Left renal pelvis (tissue), 4 donors: ENCODE measurements around the gene PARP11. TPM values are rescaled to one million over a fixed set of nuclear protein-coding genes. Genes with fewer than 3 reads are reported as not detected.

Experiments
- DNase-seq, 4 donors: peaks; one replicate each; pipeline ENCODE4 v3.0.0-alpha.2; 2013; ENCODE audit warnings: low read depth in 4 of 4, low spot score in 3 of 4
- polyA plus RNA-seq, 4 donors: library from polyadenylated mRNA; unstranded; fragments of 120-200 nt; gene quantifications; one replicate each; pipeline ENCODE4 v1.2.1, GENCODE V29; 2013; ENCODE audit not compliant: insufficient read length in 4 of 4

Gene PARP11, protein sequence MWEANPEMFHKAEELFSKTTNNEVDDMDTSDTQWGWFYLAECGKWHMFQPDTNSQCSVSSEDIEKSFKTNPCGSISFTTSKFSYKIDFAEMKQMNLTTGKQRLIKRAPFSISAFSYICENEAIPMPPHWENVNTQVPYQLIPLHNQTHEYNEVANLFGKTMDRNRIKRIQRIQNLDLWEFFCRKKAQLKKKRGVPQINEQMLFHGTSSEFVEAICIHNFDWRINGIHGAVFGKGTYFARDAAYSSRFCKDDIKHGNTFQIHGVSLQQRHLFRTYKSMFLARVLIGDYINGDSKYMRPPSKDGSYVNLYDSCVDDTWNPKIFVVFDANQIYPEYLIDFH
- polyA plus RNA-seq, result 10 to 100 TPM; 11.8 to 17.4 (median 15.2) TPM

DNA sequence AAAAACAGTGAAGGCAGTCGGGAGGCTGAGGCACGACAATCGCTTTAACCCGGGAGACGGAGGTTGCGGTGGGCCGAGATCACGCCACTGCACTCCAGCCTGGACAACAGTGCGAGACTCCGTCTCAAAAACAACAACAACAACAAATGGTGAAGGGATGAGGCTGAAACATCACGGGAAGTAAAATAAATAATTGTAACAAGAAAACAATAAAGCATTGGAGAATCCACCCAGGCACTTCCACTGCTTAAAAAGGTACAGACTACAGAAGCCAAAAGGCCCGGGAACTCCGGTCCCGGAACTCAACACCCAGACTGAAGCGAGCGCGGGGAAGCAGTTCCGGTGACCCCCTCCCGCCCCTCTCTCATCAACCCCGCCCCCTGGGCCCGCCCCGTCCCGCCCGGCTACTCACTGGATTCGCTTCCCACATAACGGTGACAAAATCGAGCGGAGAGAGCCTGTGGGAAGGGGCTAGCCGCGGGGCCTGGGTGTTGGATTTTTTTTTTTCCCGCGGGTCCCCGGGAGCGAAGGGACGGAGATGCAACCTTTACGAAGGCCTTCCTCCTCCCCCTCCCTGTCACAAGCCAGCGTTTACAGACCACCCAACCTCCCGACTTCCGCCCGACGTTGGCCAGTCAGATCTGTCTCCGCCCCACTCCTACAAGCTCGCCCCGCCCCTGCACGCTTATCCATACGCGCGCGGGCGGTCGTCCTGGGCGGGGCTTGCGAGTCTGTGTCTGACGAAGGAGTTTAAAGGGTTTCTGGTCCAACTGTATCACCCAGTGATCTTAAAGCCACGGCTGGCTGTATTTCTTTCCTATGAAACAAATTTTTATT lies at the start of gene PARP11:
Gene PARP11 (minus strand): TSS at position 600 of the 837 bp plus-strand sequence. CDS start 170 bp downstream, at position 430.
- peak; percentile 91 to 94 (median 93) for DNase-seq

DNA sequence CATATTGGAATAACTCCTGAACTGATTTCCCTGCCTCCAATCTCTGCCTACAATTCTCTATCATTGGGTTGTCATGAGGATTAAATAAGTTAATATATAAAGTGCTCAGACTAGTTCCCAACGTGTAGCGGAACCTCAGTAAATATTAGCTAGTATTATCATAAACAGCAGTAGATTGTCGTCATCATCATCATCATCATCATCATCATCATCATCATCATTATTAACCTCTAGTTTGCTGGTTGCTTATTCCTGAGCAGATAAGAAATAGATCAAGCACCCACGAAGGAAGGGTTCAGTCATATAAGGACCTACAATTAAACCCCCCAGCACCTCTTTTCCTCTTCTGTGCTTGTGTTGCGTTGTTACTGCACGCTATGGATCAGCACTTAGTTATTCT lies 48.8 kb upstream of the PARP11 start:
- DNase-seq, result no peak

DNA sequence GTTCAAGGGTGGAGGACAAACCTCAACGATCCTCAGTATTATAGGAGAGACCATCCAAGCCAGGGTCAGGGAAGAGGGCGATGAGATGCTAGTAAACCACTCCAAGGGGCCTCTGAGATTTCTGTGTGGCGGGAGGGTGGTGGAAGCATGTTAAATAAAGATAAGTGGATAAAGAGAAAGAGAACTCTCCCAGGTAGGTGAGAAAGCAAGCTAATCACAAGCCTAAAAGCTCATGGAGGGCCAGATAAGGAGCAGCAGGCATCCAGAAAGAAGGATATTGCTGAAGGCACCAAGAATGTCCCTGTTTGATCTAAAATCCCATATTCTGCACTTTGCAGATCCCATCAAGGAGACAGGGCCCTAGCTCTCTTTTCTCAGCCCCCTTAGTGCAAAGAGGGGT lies 48.3 kb upstream of the PARP11 start:
- DNase-seq, result no peak

DNA sequence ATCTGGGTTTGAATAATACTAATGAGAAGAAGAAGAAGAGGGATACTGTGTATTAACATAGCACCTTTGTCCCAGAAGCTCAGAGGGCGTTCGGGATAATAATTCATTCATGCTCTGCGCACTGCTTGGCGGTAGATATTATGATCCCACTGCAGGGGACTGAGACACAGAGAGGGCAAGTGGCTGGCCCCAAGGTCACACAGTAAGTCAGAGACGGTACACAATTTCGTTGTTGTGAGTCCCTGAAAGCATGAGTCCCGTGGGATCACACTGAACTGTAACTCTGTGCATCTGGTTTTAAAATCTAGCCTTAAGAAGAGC lies 47.9 kb upstream of the PARP11 start:
- DNase-seq, result no peak

DNA sequence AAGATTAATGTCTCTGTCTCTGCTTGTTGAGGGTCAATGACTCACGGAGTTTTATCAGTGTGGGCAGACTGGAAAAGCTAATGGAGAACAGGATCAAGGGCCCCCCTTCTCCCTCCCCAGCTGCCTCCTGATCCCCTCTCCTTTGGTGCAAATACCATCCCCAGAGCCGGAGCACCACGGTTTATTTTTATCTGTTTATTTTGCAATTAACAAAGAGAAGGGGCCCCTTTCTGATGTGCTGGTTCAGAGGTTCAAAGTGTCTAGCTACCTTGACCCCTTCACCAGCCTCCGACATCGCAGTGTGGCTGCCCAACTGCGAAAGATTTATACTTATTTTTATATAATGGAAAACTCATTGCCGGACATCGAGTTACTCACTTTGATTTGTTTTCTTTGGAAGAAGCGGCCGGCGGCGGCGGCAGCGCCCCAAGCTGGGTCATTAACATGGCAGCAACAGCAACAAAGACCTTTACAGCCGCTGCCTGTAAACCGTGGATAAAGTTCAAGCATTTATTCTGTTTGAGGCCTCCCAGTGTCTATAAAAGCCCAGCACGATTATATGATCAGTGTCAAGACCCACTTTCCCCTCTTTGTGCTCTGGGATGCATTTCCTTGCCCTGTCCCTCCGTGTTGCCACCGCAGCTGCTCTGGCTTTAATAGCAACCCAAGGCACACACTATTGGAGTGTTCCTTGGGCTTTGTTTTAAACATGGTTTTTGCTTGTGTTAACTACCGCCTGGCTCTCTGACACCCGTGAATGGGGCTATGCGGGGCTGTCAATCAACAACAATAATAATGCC lies 47.4 kb upstream of the PARP11 start:
- peak in 1 of 4 donors; percentile 20 for DNase-seq

DNA sequence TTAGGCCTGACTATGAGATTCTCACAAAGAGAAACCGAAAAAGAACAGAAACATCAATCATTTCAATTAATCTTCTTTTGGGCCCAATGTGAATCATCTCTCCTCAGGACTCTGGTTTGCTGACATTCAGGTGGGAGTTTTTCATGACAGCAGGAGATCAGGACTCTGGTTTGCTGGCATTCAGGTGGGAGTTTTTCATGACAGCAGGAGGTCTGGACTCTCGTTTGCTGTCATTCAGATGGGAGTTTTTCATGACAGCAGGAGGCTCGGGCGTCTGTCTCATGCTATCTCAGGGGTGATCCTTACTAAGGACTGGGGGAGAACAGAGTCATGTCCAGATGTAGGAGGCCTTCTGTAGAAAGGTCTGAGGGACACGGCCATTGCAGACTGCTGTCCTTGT lies 40.1 kb upstream of the PARP11 start:
- DNase-seq, result peak in 2 of 4 donors; percentile 48 to 54

DNA sequence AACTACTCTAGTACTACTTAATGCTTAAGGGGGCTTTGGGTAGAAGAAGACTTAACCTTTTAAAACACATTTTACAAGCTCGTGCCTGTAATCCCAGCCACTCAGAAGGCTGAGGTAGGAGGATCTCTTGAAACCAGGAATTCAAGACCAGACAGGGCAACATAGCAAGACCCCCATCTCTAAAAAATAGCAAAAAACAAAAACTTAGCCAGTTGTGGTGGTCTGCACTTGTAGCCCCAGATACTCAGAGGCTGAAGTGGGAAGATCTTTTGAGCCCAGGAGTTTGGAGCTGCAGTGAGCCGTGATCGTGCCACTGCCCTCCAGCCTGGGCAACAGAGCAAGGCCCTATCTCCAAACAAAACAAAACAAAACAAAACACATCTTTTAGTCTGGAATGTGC lies 39.7 kb upstream of the PARP11 start:
- DNase-seq, result no peak

DNA sequence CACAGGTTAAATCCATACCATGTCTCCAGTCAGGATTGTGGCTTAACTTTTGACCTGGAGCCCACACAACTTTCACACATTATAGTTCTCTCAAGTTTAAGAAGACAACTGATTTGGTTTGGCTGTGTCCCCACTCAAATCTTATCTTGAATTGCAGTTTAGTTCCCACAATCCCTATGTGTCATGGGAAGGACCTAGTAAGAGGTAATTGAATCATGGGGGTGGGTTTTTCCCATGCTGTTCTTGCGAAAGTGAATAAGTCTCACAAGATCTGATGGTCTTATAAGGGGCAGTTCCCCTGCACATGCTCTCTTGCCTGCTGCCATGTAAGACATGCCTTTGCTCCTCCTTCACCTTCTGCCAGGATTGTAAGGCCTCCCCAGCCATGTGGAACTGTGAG lies 38.2 kb upstream of the PARP11 start:
- DNase-seq, result no peak

DNA sequence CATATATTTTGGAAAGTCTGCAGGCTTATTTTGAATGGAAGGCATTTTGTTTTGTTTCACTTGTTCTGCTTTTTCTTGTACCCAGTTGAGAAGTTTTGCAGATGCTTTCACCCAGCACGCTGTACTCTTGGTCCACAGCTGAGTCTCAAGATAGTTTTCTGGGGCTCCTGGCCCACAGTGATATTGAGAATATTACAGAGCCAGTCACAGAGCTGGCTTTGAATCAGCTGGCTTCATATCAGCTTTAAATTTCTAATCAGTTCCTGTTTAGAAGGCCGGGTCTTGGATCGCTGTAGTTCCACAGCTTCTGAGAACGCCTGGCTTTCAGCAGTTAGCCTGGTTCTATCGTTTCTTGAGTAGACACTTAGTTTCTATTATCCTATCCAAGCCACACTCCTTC lies 32.5 kb upstream of the PARP11 start:
- DNase-seq, result no peak

DNA sequence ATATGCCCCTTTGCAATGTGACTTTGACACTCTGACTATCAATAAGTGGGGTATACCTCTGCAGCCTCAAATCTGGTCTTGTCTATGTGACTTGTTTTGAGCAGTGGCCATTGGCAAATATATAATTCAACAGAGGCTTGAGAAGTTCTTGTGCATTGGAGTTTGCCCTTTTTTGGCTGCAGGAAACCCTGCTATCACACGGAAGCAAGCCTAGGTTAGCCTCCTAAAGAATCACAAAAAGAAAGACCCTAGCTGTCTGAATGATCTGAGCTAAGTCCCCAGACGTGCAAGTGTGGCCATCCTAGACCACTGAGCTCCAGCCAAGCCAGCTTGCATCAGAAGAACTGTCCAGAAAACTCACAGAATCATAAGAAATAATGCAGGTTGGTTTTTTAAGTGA lies 31.8 kb upstream of the PARP11 start:
- DNase-seq, result no peak

DNA sequence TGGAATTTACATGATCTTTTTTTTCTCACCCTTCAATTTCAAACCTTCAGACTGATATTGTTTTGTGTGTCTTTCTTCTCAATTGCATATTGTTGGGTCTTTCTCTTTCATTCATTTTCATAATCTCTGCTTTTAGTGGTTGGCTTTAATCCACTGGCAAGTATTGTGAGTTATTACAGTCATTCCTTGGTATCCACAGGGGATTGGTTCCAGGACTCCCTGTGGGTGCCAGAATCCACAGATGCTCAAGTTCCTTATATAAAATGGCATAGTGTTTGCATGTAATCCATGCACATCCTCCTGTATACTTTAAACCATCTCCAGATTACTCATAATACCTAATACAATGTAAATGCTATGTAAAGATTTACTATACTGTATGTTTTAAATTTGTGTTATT lies 29.7 kb upstream of the PARP11 start:
- DNase-seq, result no peak

DNA sequence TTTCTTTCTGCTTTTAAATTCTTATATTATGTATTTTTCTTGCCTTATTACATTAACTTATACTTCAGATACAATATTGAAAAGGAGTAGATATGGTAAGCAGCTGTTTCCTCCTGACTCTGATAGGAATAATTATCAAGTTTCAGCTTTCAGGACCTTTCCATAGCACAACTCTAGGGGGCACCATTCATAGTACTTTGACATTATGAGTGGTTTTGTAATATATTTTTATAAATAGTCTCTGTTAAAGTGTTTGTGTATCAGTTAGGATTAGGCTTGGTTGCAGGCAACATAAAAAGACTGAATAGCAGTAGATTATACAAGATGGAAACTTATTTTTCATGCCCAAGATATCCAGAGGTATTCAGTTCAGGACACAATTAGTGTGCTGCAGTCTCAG lies 27.9 kb upstream of the PARP11 start:
- no peak for DNase-seq

DNA sequence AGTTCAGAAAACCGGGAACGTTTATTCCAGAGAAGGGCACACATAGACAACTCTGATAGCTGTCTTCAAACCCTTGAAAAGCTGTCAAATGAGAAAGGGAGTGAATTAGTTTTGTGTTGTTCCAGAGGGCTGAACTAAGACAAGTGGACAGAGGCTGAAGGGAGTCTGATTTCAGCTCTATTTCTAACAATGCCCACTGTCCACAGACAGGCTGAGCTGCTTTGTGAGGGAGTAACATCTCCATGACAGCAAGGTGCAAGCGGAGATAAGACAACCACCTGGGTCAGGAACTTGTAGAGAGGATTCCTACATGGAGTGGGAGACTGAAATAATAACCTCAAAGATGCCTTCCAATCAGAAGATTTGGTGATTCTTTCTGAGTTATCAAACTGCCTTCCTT lies 25.6 kb upstream of the PARP11 start:
- DNase-seq, result no peak

DNA sequence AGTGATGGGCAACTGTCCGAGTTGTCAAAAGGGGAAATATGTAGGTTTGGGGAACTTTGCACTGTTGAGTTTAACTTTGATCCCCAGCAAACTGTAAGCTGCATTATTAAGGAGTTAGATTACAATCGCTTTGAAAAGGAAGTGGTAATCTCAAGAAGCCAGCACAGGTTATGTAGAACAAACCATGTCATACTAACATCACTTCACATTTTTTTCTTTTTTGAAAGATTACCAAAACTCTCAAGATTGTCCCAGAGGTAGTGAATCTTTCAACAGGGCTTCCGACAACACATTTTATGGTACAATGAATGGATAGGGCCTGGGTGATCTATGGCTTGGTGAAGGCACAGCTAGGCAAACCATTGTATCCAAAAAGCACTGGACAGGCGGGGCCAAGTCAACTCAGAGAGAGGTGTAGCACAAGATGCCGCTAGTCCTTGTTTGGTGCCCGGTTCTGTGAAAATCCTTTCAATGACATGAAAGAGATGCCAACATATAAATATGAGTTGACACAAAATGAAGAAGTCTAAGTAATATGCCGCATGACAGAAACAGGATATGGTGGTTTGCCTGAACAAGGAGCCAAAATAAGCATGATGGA lies 24.3 kb upstream of the PARP11 start:
- no peak for DNase-seq

DNA sequence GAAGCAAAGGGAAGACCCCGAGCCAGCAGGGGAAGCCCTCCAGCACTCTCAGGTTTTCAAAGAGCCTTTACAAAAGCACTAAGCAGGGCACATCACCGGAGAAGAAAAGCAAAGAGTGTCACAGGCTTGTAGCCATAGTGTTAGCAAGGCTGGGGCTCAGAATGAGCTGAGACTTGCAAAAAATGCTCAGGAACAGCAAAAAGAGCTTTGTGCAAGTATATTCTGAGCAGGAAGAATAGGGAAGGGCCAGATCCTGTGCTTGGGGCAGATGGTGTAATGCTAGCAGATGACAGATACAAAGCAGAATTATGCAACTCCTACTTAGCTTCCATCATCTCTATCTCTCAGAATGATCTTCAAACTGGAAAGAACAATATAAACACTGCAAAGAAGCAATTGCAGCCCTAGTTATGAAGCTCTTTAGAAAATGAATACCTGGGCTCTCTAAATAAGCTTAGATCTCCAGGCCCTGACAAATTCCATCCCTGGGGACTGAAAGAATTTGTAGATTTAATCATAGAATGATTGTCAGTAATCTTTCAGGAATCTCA lies 23.7 kb upstream of the PARP11 start:
- no peak for DNase-seq

DNA sequence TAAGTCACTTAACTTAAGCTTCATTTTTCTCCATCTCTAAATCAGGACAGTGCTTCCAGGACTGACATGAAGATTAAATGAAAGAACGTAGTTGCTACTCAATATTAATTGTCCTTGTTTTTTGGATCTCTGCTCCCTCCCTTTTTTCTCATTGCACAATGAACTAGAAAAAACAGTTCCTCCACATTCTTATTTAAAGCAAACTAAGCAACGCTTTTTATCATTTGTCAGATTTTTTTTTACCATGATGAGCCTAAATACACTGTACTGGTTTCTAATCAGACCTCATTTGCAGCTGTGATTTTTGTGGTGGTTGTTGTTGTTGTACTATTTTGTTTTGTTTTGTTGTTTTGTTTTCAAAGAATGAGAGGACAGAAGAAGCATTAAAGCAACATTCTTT lies 23.2 kb upstream of the PARP11 start:
- DNase-seq, result no peak

DNA sequence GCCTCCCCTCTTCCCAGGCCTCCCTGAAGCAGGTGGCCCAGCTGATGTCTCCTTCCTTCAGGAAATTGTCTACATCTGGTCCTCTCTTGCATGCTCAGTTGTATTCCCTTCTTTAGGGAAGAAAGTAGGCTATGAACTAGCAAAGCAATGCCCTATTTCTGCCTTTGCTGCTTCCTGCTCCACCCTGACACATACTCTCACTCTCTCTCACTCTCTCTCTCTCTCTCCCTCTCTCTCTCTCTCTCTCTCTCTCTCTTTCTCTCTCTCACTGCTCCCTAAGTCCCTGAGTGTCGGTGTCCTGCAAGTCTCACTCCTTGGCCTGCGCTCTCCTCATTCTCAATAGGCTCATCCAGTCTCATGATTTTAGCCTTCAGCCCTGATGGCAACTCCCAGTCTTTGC lies 19.4 kb upstream of the PARP11 start:
- DNase-seq, result no peak

DNA sequence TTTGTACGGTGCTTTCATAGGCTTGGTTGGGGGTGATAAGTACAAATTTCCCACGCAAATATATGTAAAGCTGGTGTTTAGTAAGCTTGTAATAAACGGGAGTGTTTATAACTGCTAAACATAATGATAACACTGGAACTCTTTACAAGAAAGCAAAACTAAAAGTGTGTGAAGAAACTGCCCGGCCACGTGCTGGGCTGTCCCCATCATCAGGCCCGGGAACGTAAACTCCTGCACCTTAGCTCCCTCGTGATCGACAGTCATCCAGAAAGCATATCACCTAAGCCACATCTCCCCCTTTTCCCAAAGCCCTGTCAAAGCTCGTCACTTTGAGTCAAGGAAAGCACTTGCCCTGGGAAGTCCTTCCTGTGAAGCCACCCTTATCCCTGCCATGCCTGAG lies 18.0 kb upstream of the PARP11 start:
- DNase-seq, result no peak

DNA sequence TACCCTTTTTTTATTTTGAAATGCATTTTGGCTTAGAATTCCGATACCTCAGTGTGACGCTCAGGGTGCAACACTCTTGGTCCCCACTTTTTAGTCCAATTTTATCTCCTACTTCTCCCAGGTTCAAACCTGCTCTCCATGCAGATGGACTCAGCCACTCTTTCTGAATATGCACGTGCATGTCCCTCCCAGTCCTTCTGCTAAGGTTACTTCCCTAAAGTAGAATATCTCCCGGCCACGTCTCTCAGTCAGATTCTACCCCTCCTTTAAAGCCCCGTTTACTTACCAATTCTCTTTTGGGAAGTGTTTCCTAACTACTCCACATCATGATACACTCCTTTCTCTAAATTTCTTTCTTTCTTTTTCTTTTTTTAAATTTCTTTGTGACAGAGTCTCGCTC lies 15.5 kb upstream of the PARP11 start:
- DNase-seq, result no peak

DNA sequence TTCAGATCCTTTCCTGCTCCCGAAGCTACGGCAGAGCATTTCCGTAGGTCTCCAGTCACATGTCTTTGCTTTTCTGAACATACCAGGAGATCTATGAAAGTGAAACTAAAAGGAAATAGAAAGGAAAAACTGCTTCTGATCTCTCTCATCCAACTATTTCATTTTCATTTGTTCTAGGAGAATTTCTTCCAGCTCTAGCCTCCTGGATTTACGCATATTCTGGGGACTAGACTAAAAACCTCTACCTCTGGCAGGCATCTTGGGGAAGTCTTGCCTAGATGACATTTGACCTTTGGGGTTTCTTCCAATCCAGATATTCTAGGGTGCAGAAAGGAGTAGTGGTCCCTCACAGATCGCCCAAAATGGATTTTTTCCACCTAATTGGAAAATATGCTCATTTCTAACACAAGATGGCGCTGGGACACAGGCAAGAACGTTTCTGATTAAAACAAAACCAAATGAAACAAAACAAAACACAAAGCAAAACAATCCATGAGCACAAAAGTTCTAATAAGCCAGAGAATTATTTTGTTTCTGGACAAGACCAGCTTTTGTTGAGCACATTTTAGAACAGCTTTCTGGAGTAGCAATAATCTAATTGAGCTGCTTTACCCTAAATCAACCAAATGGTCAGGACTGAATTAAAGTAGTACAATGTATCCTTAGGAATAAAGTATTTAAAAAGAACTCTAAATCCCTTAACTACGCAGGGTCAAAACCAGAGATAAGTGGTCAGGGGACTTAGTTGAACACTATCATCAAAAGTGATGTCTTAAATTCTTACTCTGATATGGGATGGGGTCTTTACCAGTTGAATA lies 12.3 kb upstream of the PARP11 start:
- peak in 3 of 4 donors; percentile 52 to 63 (median 53) for DNase-seq
